ENCODE measurements around the gene USP32.
"Not testable (repeated sequence)": the region's sequence is repeated elsewhere in the genome, so short reads cannot be mapped to it uniquely, and the experiment has no call there.

USP32 gene

GRCh38 chr17:60223456-60223855 lies 168.5 kb downstream of the USP32 start:
- DNase-seq, result no peak

- not testable (repeated sequence) for DNase-seq
Measured at GRCh38 chr17:60218774-60219173, 173.2 kb downstream of the USP32 start.

- not testable (repeated sequence) for DNase-seq
Measured at GRCh38 chr17:60215895-60216294, 176.0 kb downstream of the USP32 start.

GRCh38 chr17:60211282-60211681 lies 180.7 kb downstream of the USP32 start:
- not testable (repeated sequence) for DNase-seq

GRCh38 chr17:60208302-60208701 lies 183.6 kb downstream of the USP32 start:
- not testable (repeated sequence) for DNase-seq

GRCh38 chr17:60205782-60206181 lies 186.2 kb downstream of the USP32 start:
- DNase-seq, result not testable (repeated sequence)

GRCh38 chr17:60198630-60199029 lies 193.3 kb downstream of the USP32 start:
- DNase-seq, result not testable (repeated sequence)

- not testable (repeated sequence) for DNase-seq
Measured at GRCh38 chr17:60194141-60194540, 197.8 kb downstream of the USP32 start.

- no peak for DNase-seq
Measured at GRCh38 chr17:60193482-60193881, 198.5 kb downstream of the USP32 start.

GRCh38 chr17:60193032-60193431 lies 198.9 kb downstream of the USP32 start:
- not testable (repeated sequence) for DNase-seq

- not testable (repeated sequence) for DNase-seq
Measured at GRCh38 chr17:60190032-60190431, 201.9 kb downstream of the USP32 start.

- no peak for DNase-seq
Measured at GRCh38 chr17:60188759-60189158, 203.2 kb downstream of the USP32 start.

GRCh38 chr17:60186846-60187745 lies 204.8 kb downstream of the USP32 start:
- DNase-seq, result not testable (repeated sequence)

GRCh38 chr17:60186372-60186771 lies 205.6 kb downstream of the USP32 start:
- DNase-seq, result not testable (repeated sequence)

GRCh38 chr17:60180380-60180779 lies 211.6 kb downstream of the USP32 start:
- not testable (repeated sequence) for DNase-seq

- not testable (repeated sequence) for DNase-seq
Measured at GRCh38 chr17:60178180-60178579, 213.8 kb downstream of the USP32 start.

GRCh38 chr17:60176763-60177162 lies 215.2 kb downstream of the USP32 start:
- not testable (repeated sequence) for DNase-seq

- DNase-seq, result not testable (repeated sequence)
Measured at GRCh38 chr17:60174767-60175166, 217.2 kb downstream of the USP32 start.

- no peak for DNase-seq
Measured at GRCh38 chr17:60174035-60174434, 217.9 kb downstream of the USP32 start.

GRCh38 chr17:60173304-60173819 lies 218.6 kb downstream of the USP32 start:
- no peak for DNase-seq

- DNase-seq, result no peak
Measured at GRCh38 chr17:60171753-60172079, 220.2 kb downstream of the USP32 start.

GRCh38 chr17:60170835-60171752 lies 220.8 kb downstream of the USP32 start:
- DNase-seq, result no peak
